GM18519 (cell line): ENCODE data around the gene DMXL2.
"Not testable (repeated sequence)": the region's sequence is repeated elsewhere in the genome, so short reads cannot be mapped to it uniquely, and the experiment has no call there.

Experiments used
- ATAC-seq: cut with Tn5 transposase; IDR thresholded peaks from one replicate; pipeline ENCODE4 v1.9.1; 2021; ENCODE audit warnings: mild to moderate bottlenecking, moderate library complexity; ENCODE audit not compliant: unreplicated experiment, low FRiP score

DMXL2 gene

GRCh38 chr15:51625236-51625635, 2.7 kb upstream of the DMXL2 start:
- ATAC-seq = no peak

DNA sequence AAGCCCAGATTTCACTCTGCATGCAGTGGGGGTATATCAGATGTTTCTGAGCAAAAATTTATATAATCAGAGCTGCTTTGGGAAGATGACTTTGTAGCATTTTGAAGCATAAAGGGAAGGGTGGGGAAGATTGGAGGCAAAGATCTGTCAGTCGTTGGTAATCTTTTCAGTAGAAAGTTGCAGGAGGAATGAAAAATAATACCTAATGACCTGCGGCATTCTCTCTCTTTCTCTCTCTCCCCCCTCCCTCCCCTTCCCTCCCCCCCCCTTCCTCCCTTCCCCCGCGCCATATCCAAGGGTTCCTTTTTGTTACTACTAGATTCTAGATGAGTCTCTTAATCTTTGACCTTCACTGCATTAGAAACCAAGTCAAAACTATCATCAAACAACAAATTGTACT, 1.5 kb upstream of the DMXL2 start:
- ATAC-seq = no peak

- no peak for ATAC-seq
Observed at GRCh38 chr15:51623386-51623938, 891 bp upstream of the DMXL2 start.

DNA sequence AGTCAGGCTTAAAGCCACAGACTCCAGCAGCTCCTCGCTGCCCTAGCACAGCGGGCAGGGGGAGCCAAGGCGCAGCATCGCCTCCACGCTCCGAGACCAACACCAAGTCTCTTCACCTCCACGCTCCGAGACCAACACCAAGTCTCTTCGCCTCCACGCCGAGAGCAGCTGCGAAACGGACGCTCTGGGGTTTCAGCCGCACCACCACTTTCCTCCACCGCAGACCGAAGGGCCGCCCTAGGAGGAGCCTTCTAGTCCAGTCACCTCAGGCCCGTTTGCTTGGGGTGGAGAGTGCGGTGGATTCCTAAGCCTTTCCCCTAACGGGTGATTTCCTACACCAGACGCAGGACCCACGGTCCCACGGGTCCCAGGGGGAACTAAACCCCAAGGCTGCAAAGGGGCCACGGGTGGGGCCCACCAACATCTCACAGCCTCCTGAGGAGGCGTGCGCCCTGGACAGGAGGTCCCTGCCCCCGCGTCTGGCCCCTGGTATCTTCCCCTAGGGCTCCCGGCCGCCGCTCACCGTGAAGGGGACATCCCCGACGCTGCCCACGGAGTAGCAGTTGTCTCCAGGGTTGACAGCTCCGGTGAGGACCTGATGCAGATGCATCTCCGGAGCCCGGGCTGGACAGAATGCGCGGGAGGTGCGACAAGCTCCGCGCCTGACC, 501 bp downstream of the DMXL2 start:
- no peak for ATAC-seq

GRCh38 chr15:51621155-51621765, 1.3 kb downstream of the DMXL2 start:
- no peak for ATAC-seq

DNA sequence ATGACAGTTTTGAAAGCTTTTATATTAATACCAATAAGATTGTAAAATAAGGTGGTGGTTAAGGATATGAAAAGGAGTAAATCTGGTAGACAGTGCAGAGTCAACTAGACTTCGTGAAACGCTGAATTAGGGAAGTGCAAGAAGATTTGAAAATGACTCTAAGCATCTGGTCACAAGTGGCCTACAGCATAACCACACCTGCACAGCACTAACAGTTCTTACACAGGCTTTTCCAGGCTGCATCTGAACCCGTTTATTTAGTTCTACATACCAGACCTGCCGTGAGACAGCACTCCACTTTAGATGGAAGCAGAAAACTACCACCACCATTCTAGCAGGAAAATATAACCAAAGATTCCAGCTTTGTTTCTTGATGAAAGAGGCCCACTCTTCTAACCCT, 1.9 kb downstream of the DMXL2 start:
- ATAC-seq = no peak

GRCh38 chr15:51620122-51620521, 2.4 kb downstream of the DMXL2 start:
- no peak for ATAC-seq

- no peak for ATAC-seq
Observed at GRCh38 chr15:51619331-51620035, 3.1 kb downstream of the DMXL2 start.

- ATAC-seq = no peak
Observed at GRCh38 chr15:51617886-51618285, 4.7 kb downstream of the DMXL2 start.

DNA sequence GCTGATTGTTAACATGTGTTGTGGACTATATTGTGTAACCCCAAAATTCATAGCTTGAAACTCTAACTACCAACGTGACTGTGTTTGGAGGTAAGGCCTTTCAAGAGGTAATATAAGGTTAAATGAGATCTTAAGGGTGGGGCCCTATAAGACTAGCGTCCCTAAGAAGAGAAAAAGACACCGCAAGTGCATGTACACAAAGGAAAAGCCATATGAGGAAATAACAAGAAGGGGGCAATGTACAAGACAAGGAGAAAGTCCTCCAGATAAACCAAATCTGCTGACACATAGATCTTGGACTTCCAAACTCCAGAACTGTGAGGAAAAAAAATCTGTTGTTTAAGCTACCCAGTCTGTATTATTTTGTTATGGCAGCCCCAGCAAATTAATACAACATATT, 8.6 kb downstream of the DMXL2 start:
- ATAC-seq = no peak

- ATAC-seq = not testable (repeated sequence)
Observed at GRCh38 chr15:51612669-51613068, 9.9 kb downstream of the DMXL2 start.

DNA sequence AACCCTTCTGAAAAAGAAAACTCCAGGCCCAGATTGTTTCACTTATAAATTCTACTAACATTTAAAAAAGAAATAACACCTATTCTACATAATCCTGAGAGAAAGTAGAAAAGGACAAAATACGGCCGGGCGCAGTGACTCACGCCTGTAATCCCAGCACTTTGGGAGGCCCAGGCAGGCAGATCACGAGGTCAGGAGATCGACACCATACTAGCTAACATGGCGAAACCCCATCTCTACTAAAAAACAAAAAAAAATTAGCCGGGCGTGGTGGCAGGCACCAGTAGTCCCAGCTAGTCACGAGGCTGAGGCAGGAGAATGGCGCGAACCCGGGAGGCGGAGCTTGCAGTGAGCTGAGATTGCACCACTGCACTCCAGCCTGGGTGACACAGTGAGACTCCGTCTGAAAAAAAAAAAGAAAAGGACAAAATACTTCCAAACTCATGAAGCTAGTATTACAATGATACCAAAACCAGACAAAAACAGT, 19.1 kb downstream of the DMXL2 start:
- ATAC-seq = not testable (repeated sequence)

DNA sequence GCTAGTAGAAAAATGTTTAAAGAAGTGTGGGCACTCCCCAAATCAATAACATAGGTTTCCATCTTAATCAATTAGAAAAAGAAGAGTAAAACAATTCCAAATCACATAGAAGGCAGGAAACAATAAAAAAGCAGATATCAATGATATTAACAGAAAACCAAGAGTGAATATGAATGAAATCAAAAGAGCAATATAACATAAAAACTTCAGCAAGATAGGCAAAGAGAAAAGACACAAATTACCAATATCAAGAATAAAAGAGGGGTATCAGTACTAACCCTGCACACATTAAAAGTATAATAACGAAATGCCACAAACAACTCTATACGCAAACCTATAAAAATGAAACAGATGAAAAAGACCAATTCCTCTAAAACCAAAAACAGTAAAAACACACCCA, 19.6 kb downstream of the DMXL2 start:
- ATAC-seq = no peak

GRCh38 chr15:51602484-51602883, 20.1 kb downstream of the DMXL2 start:
- ATAC-seq = no peak

GRCh38 chr15:51601801-51602200, 20.8 kb downstream of the DMXL2 start:
- ATAC-seq = no peak

DNA sequence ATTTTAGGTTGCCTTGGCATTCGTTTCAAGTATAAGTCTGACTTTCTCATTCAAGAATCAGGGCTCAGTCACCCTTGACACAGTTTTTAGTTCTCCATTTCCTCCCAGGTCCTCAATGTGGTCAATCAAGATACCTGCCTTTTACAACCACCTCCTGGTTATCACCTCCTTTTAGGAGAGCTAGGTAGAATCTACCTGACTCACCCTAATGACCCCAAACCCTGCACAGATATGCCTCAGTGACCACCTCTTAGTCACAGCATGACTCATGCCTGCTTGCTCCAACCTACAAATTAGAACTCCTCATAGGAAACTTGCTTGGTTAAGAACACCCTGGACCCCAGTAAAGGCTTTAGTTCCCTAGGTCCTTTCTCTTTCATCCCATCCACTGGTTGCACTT, 22.5 kb downstream of the DMXL2 start:
- no peak for ATAC-seq

DNA sequence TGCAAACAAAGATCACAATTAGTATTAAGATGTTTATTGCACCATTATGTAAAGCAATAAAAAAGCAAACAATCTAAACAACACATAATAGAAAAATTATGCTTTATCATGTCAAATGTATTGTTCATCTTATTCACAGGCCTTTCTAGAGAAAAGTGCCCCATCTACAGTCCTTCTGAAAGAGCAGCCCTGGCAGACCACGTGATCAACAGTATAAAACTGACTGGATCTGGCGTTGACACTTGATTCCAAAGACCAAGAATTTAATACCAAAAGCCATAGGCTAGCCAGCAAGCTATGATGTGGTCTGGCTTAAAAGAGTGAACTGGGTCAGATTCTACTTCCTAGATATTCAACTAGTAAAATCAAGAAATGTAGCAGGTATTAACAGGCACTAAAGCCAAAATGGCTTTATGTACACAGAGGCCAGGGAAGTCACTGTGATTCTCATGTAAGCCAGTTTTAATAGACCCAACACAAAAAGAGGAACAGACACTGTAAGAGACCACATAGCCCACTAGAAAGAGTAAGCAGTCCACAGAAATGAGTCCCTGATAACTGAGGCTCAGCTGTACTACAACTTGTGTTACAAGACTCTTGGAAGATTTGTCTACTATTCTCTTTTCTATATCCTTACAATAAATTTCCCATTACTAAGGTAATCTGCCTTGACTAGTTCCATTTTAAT, 32.5 kb downstream of the DMXL2 start:
- no peak for ATAC-seq

GRCh38 chr15:51588966-51589365, 33.6 kb downstream of the DMXL2 start:
- ATAC-seq = no peak

DNA sequence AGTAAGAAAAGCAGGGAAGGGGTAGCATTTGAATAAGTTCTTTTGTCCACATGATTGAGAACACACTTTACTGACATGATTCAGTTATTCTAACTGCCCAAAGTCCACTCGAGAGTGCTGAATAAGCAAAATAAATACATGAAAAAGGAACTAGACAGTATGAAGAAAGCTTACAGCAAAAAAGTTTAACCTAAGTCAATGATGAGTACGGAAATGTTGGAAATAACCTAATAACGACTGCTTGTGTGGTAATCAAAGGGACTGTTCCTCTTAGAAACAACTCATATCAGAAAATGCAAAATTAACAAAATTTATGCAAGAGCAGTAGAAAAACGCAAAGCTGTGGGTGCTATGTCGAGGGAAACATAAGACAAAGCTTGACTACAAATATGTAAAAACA, 36.6 kb downstream of the DMXL2 start:
- no peak for ATAC-seq

- no peak for ATAC-seq
Observed at GRCh38 chr15:51580982-51581381, 41.6 kb downstream of the DMXL2 start.

DNA sequence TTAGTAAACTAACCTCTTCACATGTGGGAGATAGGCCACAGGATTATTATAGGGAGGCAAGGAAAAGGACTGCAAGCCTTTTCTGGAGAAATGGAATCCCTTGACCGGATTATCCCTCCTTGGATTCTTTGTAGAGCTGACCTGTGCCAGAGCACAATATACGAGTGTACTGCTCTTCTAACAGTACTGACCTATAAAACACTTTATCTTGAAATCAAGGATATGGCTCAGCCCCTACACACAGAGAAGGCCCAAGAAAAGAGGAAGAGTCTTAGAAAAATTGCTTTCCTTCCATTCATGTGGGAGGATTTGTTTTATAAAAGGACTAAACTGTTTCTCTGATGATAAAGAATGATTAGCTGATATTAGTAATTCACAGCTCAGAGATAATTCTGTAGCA, 42.2 kb downstream of the DMXL2 start:
- no peak for ATAC-seq
